GM12864 (cell line): ENCODE results near the gene REEP1.

Experiments used
- DNase-seq: peaks from one replicate; pipeline ENCODE4 v3.0.0-alpha.2; 2011; ENCODE audit warnings: low read depth
- H3K4me3 ChIP-seq: 2 replicates; pipeline ENCODE4 v1.5.1; 2011; ENCODE audit warnings: mild to moderate bottlenecking, low read depth, low read length, control low read depth
- TF ChIP-seq, protein P1 (sequence below): IDR thresholded peaks from 2 replicates; pipeline ENCODE4 v1.5.1; 2011; ENCODE audit warnings: low read depth, mild to moderate bottlenecking, moderate library complexity, low read length, control low read depth, inconsistent platforms; ENCODE audit errors: missing control alignments

The REEP1 gene

DNA sequence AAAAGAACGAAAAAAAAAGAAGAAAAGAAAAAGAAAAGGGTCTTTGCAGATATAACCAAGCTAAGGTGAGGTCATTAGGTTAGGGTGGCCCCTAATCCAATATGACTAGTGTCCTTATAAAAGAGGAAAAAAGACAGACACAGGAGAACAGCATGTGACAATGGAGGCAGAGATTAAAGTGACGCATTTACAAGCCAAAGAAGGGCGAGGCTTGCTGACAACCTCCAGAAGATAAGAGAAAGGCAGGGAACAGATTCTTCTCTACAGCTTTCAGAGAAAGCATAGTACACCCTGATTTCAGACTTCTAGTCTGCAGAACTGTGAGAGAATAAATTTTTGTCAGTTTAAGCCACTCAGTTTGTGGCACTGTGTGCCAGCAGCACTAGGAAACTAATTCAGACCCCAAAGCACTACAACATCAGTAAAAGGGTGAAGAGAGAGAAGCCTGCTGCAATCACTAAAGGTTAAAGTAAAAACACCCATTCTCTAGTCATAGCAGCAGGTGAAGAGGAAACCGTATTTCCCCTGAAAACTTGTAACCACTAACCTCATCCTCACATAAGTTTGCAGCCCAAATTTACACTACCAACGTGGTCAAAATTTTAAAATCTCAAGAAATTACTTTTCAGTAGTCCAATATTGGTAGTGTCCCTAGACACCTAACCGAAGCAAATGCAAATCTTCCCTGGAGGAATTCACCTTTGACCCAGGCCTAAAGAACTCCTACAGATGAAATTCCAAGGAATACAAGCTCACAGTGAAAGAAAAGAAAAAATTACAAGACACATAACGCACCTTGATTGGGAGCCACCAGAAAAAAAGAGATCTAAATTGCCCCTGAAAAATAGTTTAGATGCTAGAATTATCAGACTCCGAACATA lies 17.5 kb downstream of the REEP1 start:
- no peak overlapping the region for H3K4me3 ChIP-seq
- no peak for DNase-seq
- TF ChIP-seq, protein P1, sequence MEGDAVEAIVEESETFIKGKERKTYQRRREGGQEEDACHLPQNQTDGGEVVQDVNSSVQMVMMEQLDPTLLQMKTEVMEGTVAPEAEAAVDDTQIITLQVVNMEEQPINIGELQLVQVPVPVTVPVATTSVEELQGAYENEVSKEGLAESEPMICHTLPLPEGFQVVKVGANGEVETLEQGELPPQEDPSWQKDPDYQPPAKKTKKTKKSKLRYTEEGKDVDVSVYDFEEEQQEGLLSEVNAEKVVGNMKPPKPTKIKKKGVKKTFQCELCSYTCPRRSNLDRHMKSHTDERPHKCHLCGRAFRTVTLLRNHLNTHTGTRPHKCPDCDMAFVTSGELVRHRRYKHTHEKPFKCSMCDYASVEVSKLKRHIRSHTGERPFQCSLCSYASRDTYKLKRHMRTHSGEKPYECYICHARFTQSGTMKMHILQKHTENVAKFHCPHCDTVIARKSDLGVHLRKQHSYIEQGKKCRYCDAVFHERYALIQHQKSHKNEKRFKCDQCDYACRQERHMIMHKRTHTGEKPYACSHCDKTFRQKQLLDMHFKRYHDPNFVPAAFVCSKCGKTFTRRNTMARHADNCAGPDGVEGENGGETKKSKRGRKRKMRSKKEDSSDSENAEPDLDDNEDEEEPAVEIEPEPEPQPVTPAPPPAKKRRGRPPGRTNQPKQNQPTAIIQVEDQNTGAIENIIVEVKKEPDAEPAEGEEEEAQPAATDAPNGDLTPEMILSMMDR = no peak

DNA sequence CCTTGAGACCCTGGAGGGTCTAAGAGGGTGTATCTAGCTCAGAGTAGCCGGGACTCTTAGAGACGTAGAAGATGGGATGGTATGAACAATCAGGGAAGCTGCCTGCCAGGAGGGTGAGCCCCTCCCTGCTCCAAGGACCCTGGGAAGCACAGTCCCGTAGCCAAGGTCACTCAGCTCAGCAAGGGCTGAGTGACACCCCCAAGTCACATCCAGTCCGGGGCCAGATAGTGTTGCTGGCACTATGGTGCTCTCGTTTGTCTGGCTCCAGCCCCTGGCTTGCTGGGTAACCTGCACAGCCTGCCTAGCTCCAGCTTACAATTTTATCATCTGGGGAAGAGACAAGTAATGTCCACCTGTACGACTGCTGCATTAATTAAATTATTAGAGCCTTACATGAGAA lies 22.3 kb downstream of the REEP1 start:
- no peak overlapping the region for H3K4me3 ChIP-seq
- TF ChIP-seq, protein P1 = no peak
- no peak for DNase-seq

DNA sequence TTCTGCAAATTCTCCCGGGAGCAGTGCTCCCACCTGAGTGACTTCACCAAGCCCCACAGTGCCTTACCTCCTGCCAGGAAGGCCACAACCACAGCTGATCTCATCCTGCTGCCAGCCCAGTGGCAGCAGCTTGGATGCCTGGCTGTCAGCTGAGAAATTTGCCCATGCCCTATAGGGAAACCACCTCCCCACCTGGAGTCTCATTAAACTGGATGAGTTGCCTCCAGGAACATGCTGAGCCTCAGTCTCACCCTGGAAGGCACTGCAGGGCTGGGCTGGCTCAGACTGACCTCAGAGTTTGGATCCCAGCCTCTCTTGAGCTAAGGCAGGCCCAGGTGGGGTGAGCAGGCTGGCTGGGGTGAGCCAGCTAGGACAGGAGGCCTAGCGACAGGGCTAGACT lies 23.3 kb downstream of the REEP1 start:
- no peak for DNase-seq
- TF ChIP-seq, protein P1 = no peak

DNA sequence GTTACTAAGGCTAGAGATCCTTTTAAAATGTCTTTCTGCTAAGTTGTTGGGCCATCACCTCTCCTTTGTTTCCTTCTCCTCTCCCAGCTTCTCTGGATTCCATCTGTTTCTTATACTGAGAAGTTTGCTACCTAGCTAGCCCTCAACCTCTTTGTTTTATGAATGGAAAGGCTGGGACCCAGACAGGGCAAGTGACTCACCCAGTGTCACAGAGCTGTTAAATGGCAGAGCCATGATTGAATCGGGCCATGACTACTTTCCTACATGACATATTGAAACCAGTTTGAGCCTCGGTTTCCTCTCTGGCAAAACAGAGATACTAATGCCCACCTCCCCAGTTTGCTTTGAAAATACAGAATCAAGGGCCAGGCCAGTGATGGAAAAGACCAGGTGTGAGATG lies 24.1 kb downstream of the REEP1 start:
- no peak for DNase-seq
- no peak overlapping the region for H3K4me3 ChIP-seq
- TF ChIP-seq, protein P1 = no peak

More for the DNA sequence above, 23.3 kb downstream of the REEP1 start:
- no peak overlapping the region for H3K4me3 ChIP-seq

DNA sequence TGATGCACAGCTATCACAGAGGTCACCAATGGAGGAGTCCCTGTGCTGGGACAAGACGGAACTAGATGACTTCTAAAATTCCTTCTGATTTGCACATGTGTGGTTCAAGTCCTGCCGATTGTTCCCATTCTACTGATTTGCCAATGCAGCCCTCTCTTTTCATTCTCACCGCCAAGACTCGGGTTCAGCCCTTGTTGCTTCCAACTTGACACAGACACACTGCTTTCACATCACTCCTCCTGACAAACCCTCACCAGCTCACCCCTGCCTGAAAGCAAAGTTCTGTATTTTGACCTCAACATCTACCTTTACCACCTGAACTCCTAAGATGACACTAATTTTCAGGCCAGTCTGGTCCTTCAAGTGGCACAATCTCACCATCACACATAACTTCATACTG lies 25.5 kb downstream of the REEP1 start:
- DNase-seq = no peak
- no peak overlapping the region for H3K4me3 ChIP-seq
- TF ChIP-seq, protein P1 = no peak

DNA sequence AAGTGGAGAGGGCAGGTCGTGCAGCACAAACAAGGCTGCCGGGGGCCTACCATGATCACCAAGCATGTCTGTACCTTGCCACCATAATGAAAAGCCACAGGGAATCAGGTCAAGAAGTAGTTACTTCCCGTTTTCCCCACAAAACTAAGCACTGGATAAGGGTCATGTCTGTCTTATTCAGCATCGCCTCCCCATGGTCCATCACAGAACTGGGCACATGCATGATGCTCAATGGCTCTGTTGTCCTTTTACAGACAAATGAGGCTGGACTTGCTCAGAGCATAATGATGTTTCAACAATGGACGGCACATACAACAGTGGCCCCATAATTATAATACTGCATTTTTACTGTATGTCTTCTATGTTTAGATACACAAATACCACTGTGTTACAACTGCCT lies 27.5 kb downstream of the REEP1 start:
- TF ChIP-seq, protein P1 = no peak
- no peak overlapping the region for H3K4me3 ChIP-seq
- no peak for DNase-seq
